HCT116 (cell line): Measurements from ENCODE around the gene CALN1. TPM values are rescaled to one million over a fixed set of nuclear protein-coding genes. Genes with fewer than 3 reads are reported as not detected.

ENCODE experiments used
- ATAC-seq: fragments of 200-7000 bp; cut with Tn5 transposase; 2 replicates; pipeline ENCODE4 v1.9.1; 2020; ENCODE audit warnings: mild to moderate bottlenecking, moderate library complexity
- BruUV-seq: library from RNA; stranded (reverse); fragments of 400-500 nt; replicated peaks from 2 replicates; lab custom pipeline; 2021; lab: Mats Ljungman, UMichigan
- CTCF ChIA-PET: fragments of 300-600 bp; sonication (Branson Sonifier 250); formaldehyde crosslinking; loops from one replicate; lab custom pipeline; 2021; ENCODE audit warnings: antibody characterized with exemption; lab: Charles Lee
- POLR2A ChIA-PET: fragments of 300-600, 350-600 bp; sonication (Branson Sonifier 250); formaldehyde crosslinking; loops from one replicate; lab custom pipeline; 2021; ENCODE audit warnings: antibody characterized with exemption; lab: Charles Lee
- RAD21 ChIA-PET, 2 experiments: fragments of 300-600 bp; sonication (Branson Sonifier 250); formaldehyde crosslinking; loops; one replicate each; lab custom pipeline; 2023; ENCODE audit warnings: low total read pairs in 2 of 2; ENCODE audit not compliant: uncharacterized antibody in 2 of 2, unreplicated experiment in 2 of 2, low non-redundant PET in 1 of 2; lab: Charles Lee
- DNase-seq: peaks from one replicate; pipeline ENCODE4 v3.0.0-alpha.2; 2010; ENCODE audit warnings: low read depth, low spot score
- H2AFZ ChIP-seq: fragments of 200-600 bp; shearing (Covaris generic), sonication (generic); 2 replicates; pipeline ENCODE4 v1.6.1; 2017; ENCODE audit warnings: low read depth, mixed run types, mixed read lengths, antibody characterized with exemption, low read length; ENCODE audit not compliant: poor library complexity, severe bottlenecking
- H3K27ac ChIP-seq: 2 replicates; pipeline ENCODE4 v1.5.1; 2012; ENCODE audit warnings: low read depth, low read length
- H3K27me3 ChIP-seq: fragments of 200-600 bp; sonication (generic); 2 replicates; pipeline ENCODE4 v1.6.1; 2016; ENCODE audit warnings: mixed run types, low read length, mixed read lengths; ENCODE audit not compliant: insufficient read depth
- H3K36me3 ChIP-seq, 2 experiments: fragments of 200-500 bp in 1 of 2; fragments of 200-600 bp in 1 of 2; sonication (Bioruptor generic) in 1 of 2; sonication (generic) in 1 of 2; 2 replicates each; pipeline versions ENCODE4 v1.5.1 to v1.6.1; 2014 to 2016; ENCODE audit warnings: low read length in 2 of 2, inconsistent platforms in 1 of 2, mixed read lengths in 1 of 2, mixed run types in 1 of 2; ENCODE audit not compliant: insufficient read depth in 2 of 2, control insufficient read depth in 1 of 2
- H3K4me1 ChIP-seq, 2 experiments: fragments of 200-600 bp in 1 of 2; sonication (generic) in 1 of 2; 2 replicates each; pipeline versions ENCODE4 v1.5.1 to v1.6.1; 2012 to 2017; ENCODE audit warnings: low read length in 2 of 2, inconsistent platforms in 1 of 2, mild to moderate bottlenecking in 1 of 2, mixed read lengths in 1 of 2, mixed run types in 1 of 2, moderate library complexity in 1 of 2; ENCODE audit not compliant: insufficient read depth in 2 of 2, control insufficient read depth in 1 of 2
- H3K4me2 ChIP-seq: fragments of 200-600 bp; sonication (generic); 2 replicates; pipeline ENCODE4 v1.6.1; 2017; ENCODE audit warnings: mixed run types, low read length, mixed read lengths
- H3K4me3 ChIP-seq, 2 experiments: fragments of 200-600 bp in 1 of 2; sonication (generic) in 1 of 2; replicated peaks in 1 of 2; 2 replicates each; pipeline ENCODE4 v1.5.1; 2011 to 2016; ENCODE audit warnings: low read length in 2 of 2, control low read depth in 1 of 2, low read depth in 1 of 2, mild to moderate bottlenecking in 1 of 2, mixed read lengths in 1 of 2, mixed run types in 1 of 2
- H3K79me2 ChIP-seq: fragments of 200-600 bp; sonication (generic); 2 replicates; pipeline ENCODE4 v1.6.1; 2017; ENCODE audit warnings: mild to moderate bottlenecking, mixed run types, low read length, moderate library complexity, mixed read lengths; ENCODE audit not compliant: insufficient read depth
- H3K9ac ChIP-seq: fragments of 200-600 bp; sonication (generic); 2 replicates; pipeline ENCODE4 v1.6.1; 2016; ENCODE audit warnings: low read length, mixed read lengths
- H3K9me2 ChIP-seq: fragments of 200-600 bp; sonication (generic), shearing (Covaris generic); 2 replicates; pipeline ENCODE4 v1.6.1; 2017; ENCODE audit warnings: mixed run types, mild to moderate bottlenecking, moderate library complexity; ENCODE audit not compliant: insufficient read depth
- H3K9me3 ChIP-seq, 2 experiments: fragments of 200-500 bp in 1 of 2; fragments of 200-600 bp in 1 of 2; sonication (Bioruptor generic) in 1 of 2; sonication (generic) in 1 of 2; 2 replicates each; pipeline ENCODE4 v1.6.1; 2014 to 2017; ENCODE audit warnings: low read length in 2 of 2, mixed read lengths in 2 of 2, inconsistent platforms in 1 of 2, low read depth in 1 of 2, mild to moderate bottlenecking in 1 of 2, mixed run types in 1 of 2, moderate library complexity in 1 of 2; ENCODE audit not compliant: control insufficient read depth in 1 of 2, insufficient read depth in 1 of 2
- H4K20me1 ChIP-seq: fragments of 200-600 bp; sonication (generic), shearing (Covaris generic); 2 replicates; pipeline ENCODE4 v1.6.1; 2017; ENCODE audit warnings: mixed run types, mild to moderate bottlenecking, moderate library complexity; ENCODE audit not compliant: insufficient read depth
- CEBPB ChIP-seq: IDR thresholded peaks from 2 replicates; pipeline ENCODE4 v1.6.1; 2012; ENCODE audit warnings: low read depth
- CTCF ChIP-seq, 3 experiments: fragments of 200-600 bp in 1 of 3; sonication (generic) in 1 of 3; IDR thresholded peaks in 2 of 3; conservative IDR thresholded peaks in 1 of 3; 2 replicates each; pipeline ENCODE4 v1.5.1; 2012 to 2017; ENCODE audit warnings: low read depth in 2 of 3, low read length in 2 of 3, antibody characterized with exemption in 1 of 3, borderline replicate concordance in 1 of 3, control low read depth in 1 of 3, mild to moderate bottlenecking in 1 of 3, mixed read lengths in 1 of 3, mixed run types in 1 of 3, moderate library complexity in 1 of 3; ENCODE audit not compliant: insufficient read depth in 1 of 3
- EGR1 ChIP-seq: IDR thresholded peaks from 2 replicates; pipeline ENCODE4 v1.6.1; 2012; ENCODE audit warnings: low read depth
- ELF1 ChIP-seq: IDR thresholded peaks from 2 replicates; pipeline ENCODE4 v1.6.1; 2012; ENCODE audit warnings: low read depth, borderline replicate concordance
- EZH2phosphoT487 ChIP-seq: fragments of 200-600 bp; IDR thresholded peaks from 2 replicates; pipeline ENCODE4 v1.6.1; 2018; ENCODE audit warnings: antibody characterized with exemption, borderline replicate concordance
- POLR2AphosphoS5 ChIP-seq: IDR thresholded peaks from 2 replicates; pipeline ENCODE4 v1.6.1; 2011; ENCODE audit warnings: mild to moderate bottlenecking, low read depth, low read length, moderate library complexity
- SIN3A ChIP-seq: IDR thresholded peaks from 2 replicates; pipeline ENCODE4 v1.6.1; 2012; ENCODE audit warnings: low read depth
- SP1 ChIP-seq: IDR thresholded peaks from 2 replicates; pipeline ENCODE4 v1.6.1; 2012; ENCODE audit warnings: low read depth
- YY1 ChIP-seq: IDR thresholded peaks from 2 replicates; pipeline ENCODE4 v1.6.1; 2011; ENCODE audit warnings: low read length, low read depth, moderate library complexity, mild to moderate bottlenecking; ENCODE audit not compliant: insufficient replicate concordance; ENCODE audit errors: extremely low read depth
- ZBTB33 ChIP-seq: IDR thresholded peaks from 2 replicates; pipeline ENCODE4 v1.6.1; 2011; ENCODE audit warnings: mild to moderate bottlenecking, low read length, moderate library complexity; ENCODE audit not compliant: insufficient replicate concordance; ENCODE audit errors: extremely low read depth
- ZNF274 ChIP-seq: fragments of 200-500 bp; sonication (Bioruptor generic); IDR thresholded peaks from 2 replicates; pipeline ENCODE4 v1.6.1; 2014; ENCODE audit warnings: mild to moderate bottlenecking, low read depth, low read length, inconsistent platforms
- intact Hi-C: fragments of 100-400 bp; cut with micrococcal nuclease; formaldehyde crosslinking; loops from 2 replicates; pipeline ENCODE4 v1.10.0; 2022
- total RNA-seq: library from RNA; stranded (reverse); gene quantifications from one replicate; pipeline ENCODE4 v1.2.1, GENCODE V29; 2021; ENCODE audit not compliant: unreplicated experiment

CALN1 gene
- total RNA-seq, 1 experiment from 2014 or later: 0.17 TPM

DNA sequence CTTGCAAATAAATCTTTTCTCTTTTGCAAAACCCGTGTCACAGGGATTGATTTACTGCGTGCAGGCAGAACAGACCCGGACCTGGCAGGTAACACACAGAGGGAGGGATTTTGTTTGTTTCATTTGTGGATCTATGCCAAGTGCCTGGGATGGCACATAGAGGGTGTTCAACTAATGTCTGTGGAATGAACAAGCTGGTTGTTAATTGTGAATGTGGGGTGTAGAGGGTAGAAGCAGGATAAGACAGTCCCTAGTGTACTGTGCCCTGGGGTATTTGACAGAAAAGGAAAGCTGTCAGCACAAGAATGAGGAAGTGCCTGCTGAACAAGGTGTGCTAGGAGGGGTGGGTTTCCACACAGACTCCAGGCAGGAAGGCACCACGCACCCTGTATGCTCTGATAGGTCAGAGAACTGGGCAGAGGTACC is 331.8 kb downstream of the CALN1 start (continued):
- no peak for TF ChIP-seq SIN3A
- no peak for TF ChIP-seq ZBTB33

DNA sequence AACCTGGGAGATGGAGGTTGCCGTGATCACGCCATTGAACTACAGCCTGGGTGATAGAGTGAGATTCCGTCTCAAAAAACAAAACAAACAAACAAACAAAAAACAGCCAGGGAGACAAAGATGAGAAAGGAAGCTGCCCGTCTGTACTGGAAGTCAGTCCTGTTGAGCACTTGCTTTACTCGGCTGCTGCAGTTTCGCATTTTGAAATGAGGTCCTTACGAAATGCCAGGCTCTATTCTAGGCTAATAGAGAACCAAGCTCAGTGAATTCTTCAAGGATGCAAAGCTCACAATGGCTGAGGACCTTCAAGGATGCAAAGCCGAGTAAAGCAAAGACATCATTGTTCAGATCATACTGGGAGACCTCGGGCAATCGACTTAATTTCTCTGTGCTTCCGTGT is 333.3 kb downstream of the CALN1 start:
- CTCF ChIA-PET: no interaction called here

More for the DNA sequence above, 333.3 kb downstream of the CALN1 start:
- DNase-seq (no peak), ATAC-seq (no peak)
- intact Hi-C loops: no loop called here
- H2AFZ ChIP-seq: no peak overlapping the region
- no peaks in the 10 kb centered on the region for H3K4me1 ChIP-seq
- H3K9me3 ChIP-seq: peaks cover 0 to 6% of the 10 kb centered on the region in 2 experiments; a peak in 1 of 4 replicates
- H3K4me2 ChIP-seq: no peak overlapping the region
- ChIA-PET RAD21 (no interaction called here), POLR2A (no interaction called here)
- no peak overlapping the region for H3K4me3 ChIP-seq
- H3K36me3 ChIP-seq: no peaks in the 10 kb centered on the region
- no peak overlapping the region for H3K27ac ChIP-seq
- H3K9ac ChIP-seq: no peak overlapping the region
- no peaks in the 10 kb centered on the region for H4K20me1 ChIP-seq
- no peaks in the 10 kb centered on the region for H3K9me2 ChIP-seq
- H3K27me3 ChIP-seq: no peaks in the 10 kb centered on the region
- no TSS peak for BruUV-seq
- no peaks in the 10 kb centered on the region for H3K79me2 ChIP-seq
- TF ChIP-seq POLR2AphosphoS5: no peak
- no peak for TF ChIP-seq EZH2phosphoT487
- TF ChIP-seq CTCF (IDR thresholded peaks at IDR 0.05 in 2 of 3, conservative IDR thresholded peaks at IDR 0.05 in 1 of 3; ENCODE audit: borderline replicate concordance in 1 of 3, insufficient read depth in 1 of 3, low read depth in 2 of 3, low read length in 2 of 3): no peak
- no peak for TF ChIP-seq ELF1
- no peak for TF ChIP-seq EGR1
- TF ChIP-seq ZBTB33: no peak
- TF ChIP-seq YY1: no peak
- TF ChIP-seq ZNF274: no peak
- no peak for TF ChIP-seq CEBPB
- TF ChIP-seq SP1: no peak
